Breast epithelium (tissue), 3 donors: ENCODE results near the gene DCAF15.
A peak's percentile ranks its signal among the peaks of the same experiment; 100 is the strongest.

Source experiments
- CTCF ChIP-seq, 3 donors: fragments of 450-650 bp; IDR thresholded peaks; one replicate each; pipeline ENCODE4 v1.5.1; 2016 to 2017; ENCODE audit warnings: antibody characterized with exemption in 3 of 3, mild to moderate bottlenecking in 3 of 3, moderate library complexity in 3 of 3
- POLR2A ChIP-seq: fragments of 450-650 bp; IDR thresholded peaks from one replicate; pipeline ENCODE4 v1.6.1; 2016; ENCODE audit warnings: antibody characterized with exemption, mild to moderate bottlenecking, moderate library complexity
- POLR2AphosphoS5 ChIP-seq, 3 donors: sonication (generic); formaldehyde crosslinking; IDR thresholded peaks; one replicate each; pipeline ENCODE4 v1.6.1; 2017; ENCODE audit warnings: antibody characterized with exemption in 3 of 3

GRCh38 chr19:13952154-13952930 is at the start of gene DCAF15:
- TF ChIP-seq CTCF (IDR thresholded peaks at IDR 0.05) (no peak), POLR2A (peak; percentile 60), POLR2AphosphoS5 (IDR thresholded peaks at IDR 0.05) (peak; percentile 24 to 64 (median 58))
